Left lung (tissue), 10 donors: ENCODE data around the gene DZIP3. TPM values are rescaled to one million over a fixed set of nuclear protein-coding genes. Genes with fewer than 3 reads are reported as not detected.

Experiments
- ATAC-seq: fragments of 200-7000 bp; cut with Tn5 transposase; one replicate; pipeline ENCODE4 v1.9.1; 2020; ENCODE audit warnings: moderate library complexity
- DNase-seq, 4 donors: peaks; one replicate each; pipeline ENCODE4 v3.0.0-alpha.2; 2013 to 2020
- H3K27ac ChIP-seq, 2 donors: fragments of 200-600 bp; sonication (generic) in 1 of 2; one replicate each; pipeline versions ENCODE4 v1.5.0 to v1.8.0; 2020 to 2021
- H3K27me3 ChIP-seq, 2 donors: fragments of 200-600 bp; sonication (generic) in 1 of 2; one replicate each; pipeline versions ENCODE4 v1.5.0 to v1.8.0; 2020 to 2021
- H3K36me3 ChIP-seq, 2 donors: fragments of 200-600 bp; sonication (generic) in 1 of 2; one replicate each; pipeline versions ENCODE4 v1.5.0 to v1.8.0; 2020 to 2021
- H3K4me1 ChIP-seq, 2 donors: fragments of 200-600 bp; one replicate each; pipeline ENCODE4 v1.8.0; 2021
- H3K4me3 ChIP-seq, 2 donors: fragments of 200-600 bp; sonication (generic) in 1 of 2; one replicate each; pipeline versions ENCODE4 v1.5.0 to v1.8.0; 2020 to 2021; ENCODE audit warnings: mild to moderate bottlenecking in 1 of 2
- H3K9me3 ChIP-seq, 2 donors: fragments of 200-600 bp; sonication (generic) in 1 of 2; one replicate each; pipeline versions ENCODE4 v1.5.0 to v1.8.0; 2020 to 2021
- intact Hi-C, 2 donors: fragments of 100-400 bp; cut with DNase I; formaldehyde crosslinking; loops; one replicate each; pipeline versions ENCODE4 v1.11.2 to v1.14.2; 2022
- polyA plus RNA-seq, 6 donors: library from polyadenylated mRNA; unstranded; fragments of 120-200 nt; gene quantifications; one replicate each; pipeline ENCODE4 v1.2.1, GENCODE V29; 2013; ENCODE audit not compliant: insufficient read length in 6 of 6
- total RNA-seq, 2 donors: library from RNA; stranded (reverse); fragmentation: NEBNext Ultra II Directional; extraction: Animal tissue kit (Norgen Biotek cat#: 25700); gene quantifications; one replicate each; pipeline ENCODE4 v1.2.1, GENCODE V29; 2021
- TF ChIP-seq, protein P1 (sequence below), 2 donors: fragments of 200-600 bp; sonication (generic) in 1 of 2; IDR thresholded peaks; one replicate each; pipeline versions ENCODE4 v1.5.0 to v1.8.0; 2021; ENCODE audit warnings: antibody characterized with exemption in 2 of 2
- donor health status: DM: no; HTN: yes; CAD: no.
- donor health status: DM: no; HTN: no; CAD: no.

Gene DZIP3
- total and polyA plus RNA-seq, 8 donors, result 11.5 to 32.8 (median 27.2) TPM

DNA sequence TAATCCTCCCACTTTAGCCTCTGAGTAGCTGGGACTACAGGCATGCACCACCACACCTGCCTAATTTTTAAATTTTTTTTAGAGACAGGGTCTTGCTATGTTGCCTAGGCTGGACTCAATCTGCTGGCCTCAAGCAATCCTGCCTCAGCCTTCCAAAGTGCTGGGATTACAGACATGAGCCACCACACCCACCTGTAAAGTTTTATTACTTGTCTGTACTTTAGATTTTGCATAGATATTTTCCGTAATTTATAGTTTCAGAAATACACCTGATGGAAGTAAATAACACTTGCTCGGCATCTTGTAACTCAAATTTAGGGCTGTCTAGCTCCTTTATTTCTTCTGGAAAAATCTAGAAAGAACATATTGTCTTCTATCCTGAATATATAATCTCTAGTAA is 5.8 kb downstream of the DZIP3 start:
- ATAC-seq (no peak), DNase-seq (no peak)
- H3K9me3 ChIP-seq, result no peaks in the 10 kb centered on the region
- peaks cover 3 to 4% of the 10 kb centered on the region in 2 donors for H3K4me1 ChIP-seq
- H3K4me3 ChIP-seq, result no peak overlapping the region
- no peaks in the 10 kb centered on the region for H3K36me3 ChIP-seq
- no peaks in the 10 kb centered on the region for H3K27me3 ChIP-seq
- TF ChIP-seq, protein P1, sequence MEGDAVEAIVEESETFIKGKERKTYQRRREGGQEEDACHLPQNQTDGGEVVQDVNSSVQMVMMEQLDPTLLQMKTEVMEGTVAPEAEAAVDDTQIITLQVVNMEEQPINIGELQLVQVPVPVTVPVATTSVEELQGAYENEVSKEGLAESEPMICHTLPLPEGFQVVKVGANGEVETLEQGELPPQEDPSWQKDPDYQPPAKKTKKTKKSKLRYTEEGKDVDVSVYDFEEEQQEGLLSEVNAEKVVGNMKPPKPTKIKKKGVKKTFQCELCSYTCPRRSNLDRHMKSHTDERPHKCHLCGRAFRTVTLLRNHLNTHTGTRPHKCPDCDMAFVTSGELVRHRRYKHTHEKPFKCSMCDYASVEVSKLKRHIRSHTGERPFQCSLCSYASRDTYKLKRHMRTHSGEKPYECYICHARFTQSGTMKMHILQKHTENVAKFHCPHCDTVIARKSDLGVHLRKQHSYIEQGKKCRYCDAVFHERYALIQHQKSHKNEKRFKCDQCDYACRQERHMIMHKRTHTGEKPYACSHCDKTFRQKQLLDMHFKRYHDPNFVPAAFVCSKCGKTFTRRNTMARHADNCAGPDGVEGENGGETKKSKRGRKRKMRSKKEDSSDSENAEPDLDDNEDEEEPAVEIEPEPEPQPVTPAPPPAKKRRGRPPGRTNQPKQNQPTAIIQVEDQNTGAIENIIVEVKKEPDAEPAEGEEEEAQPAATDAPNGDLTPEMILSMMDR (IDR thresholded peaks at IDR 0.05), result no peak
- no peak overlapping the region for H3K27ac ChIP-seq
- intact Hi-C loops, result no loop called here

DNA sequence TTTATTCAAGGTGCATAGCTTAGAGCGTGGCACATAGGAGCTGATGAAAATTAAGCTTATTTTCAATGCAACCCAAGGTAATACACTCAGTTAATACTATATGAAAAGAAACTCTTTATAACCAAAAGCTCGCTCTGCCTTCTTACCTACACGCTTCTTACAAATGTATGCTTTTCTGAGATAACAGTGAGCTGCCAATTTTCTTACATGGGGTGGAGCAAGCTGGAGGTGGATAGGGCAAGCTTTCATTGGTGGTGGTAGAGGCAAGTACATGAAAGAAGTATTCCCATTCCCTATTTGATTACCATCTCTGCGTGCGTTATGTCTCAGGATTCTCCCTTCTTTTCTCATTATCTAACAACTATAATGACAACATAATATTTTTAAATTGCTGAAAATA is 8.9 kb downstream of the DZIP3 start:
- Histone ChIP-seq H3K27me3 (no peaks in the 10 kb centered on the region), H3K27ac (no peak overlapping the region), H3K4me1 (no peaks in the 10 kb centered on the region), H3K4me3 (no peak overlapping the region), H3K36me3 (no peaks in the 10 kb centered on the region), H3K9me3 (no peaks in the 10 kb centered on the region)
- intact Hi-C loops, result no loop called here
- ATAC-seq, result no peak
- no peak for DNase-seq
- TF ChIP-seq, protein P1 (IDR thresholded peaks at IDR 0.05), result no peak

DNA sequence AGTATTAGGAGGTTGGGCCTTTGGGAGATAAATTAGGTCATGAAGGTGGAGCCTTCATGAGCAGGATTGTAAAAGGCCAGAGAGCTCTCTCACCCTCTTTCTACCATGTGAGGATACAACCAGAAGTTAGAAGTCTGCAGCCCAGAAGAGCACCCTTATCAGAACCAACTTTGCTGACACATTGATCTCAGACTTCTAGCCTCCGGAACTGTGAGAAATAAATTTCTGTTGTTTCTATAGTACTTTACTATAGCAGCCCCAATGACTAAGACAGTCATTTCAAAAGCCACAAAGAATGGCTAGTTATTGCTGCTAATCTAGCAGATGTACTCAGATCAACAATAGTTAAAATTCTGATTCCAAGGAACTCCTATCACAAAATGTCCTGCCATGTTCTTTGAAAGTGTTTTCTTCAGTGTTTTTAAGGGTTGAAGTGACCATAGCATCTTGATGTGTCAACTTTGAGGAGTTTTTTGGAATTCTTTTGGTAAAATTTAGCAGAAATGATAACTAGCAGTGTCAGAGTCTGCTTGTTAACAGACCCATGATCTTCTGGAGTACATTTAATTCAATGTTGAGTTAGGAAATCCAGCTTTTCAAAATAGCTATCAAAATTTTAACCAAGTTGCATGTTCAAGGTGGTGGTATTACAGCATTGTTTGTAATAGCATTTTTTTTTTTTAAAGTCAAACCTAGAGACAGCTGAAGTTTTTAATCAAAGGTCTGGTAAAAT is 10.3 kb downstream of the DZIP3 start:
- Histone ChIP-seq H3K27me3 (no peaks in the 10 kb centered on the region), H3K4me3 (no peak overlapping the region), H3K27ac (no peak overlapping the region), H3K9me3 (no peaks in the 10 kb centered on the region), H3K4me1 (no peaks in the 10 kb centered on the region), H3K36me3 (no peaks in the 10 kb centered on the region)
- intact Hi-C loops, result no loop called here
- ATAC-seq (no peak), DNase-seq (no peak)
- TF ChIP-seq, protein P1 (IDR thresholded peaks at IDR 0.05), result no peak

DNA sequence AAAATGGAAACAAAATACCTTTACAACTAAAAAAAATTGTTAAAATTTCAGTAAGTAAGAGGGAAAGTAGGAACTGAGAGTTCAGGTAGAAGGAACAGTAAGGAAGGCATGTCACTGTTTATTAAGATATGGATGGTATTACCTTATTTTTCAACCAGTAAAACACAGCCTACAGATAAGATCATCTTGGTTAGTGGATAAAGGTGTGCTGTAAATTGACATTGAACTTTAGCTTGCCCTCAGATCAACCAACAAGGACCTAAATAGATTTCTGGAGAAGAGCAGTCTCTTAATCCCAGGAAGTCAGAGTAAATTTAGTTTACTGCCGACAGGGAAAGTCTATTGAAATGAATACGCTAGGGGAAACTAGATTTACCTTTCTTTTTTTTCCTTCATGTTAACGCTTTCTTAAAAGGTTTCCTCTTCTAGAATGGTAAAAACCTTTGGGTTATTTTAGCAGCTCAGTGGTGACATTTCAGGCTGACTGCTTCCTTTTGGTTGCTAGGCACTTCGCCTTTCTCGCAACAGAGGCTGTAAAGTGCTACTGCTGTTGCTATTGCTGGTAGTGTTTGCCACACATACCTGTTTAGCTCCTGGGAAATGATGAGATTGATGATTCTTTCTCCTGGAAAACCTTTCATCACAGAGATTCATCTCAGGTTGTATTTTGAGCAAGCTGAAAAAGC is 12.9 kb downstream of the DZIP3 start:
- DNase-seq, result no peak
- no peak for ATAC-seq

DNA sequence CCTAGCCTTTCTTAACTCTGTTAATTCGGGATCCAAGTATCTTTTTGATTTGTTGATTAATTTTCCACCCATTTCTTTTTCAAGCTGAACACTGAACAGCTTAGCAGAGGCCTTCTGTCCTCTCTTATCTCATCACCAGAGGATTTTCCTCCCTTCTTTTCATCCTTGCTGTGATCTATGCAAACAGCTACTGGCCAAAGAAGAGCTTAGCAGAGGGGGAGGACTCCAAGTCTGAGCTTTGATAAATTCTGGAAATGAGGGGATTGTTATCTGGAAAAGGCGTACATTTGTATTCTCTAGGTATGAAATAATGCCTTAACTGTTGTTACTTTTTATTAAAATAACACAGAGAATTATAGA is 13.4 kb downstream of the DZIP3 start:
- Histone ChIP-seq H3K27me3 (no peaks in the 10 kb centered on the region), H3K4me1 (no peaks in the 10 kb centered on the region), H3K27ac (no peak overlapping the region), H3K9me3 (no peaks in the 10 kb centered on the region), H3K36me3 (no peaks in the 10 kb centered on the region), H3K4me3 (no peak overlapping the region)
- DNase-seq, result no peak
- intact Hi-C loops, result no loop called here
- ATAC-seq, result no peak
- TF ChIP-seq, protein P1 (IDR thresholded peaks at IDR 0.05), result no peak

More for the DNA sequence above, 12.9 kb downstream of the DZIP3 start:
- no peaks in the 10 kb centered on the region for H3K27me3 ChIP-seq
- H3K9me3 ChIP-seq, result no peaks in the 10 kb centered on the region
- TF ChIP-seq, protein P1 (IDR thresholded peaks at IDR 0.05), result no peak
- no peaks in the 10 kb centered on the region for H3K4me1 ChIP-seq
- H3K36me3 ChIP-seq, result no peaks in the 10 kb centered on the region
- H3K27ac ChIP-seq, result no peak overlapping the region
- intact Hi-C loops, result no loop called here
- H3K4me3 ChIP-seq, result no peak overlapping the region
